IPS DF 4.7 (cell line): Measurements from ENCODE around the gene KRTAP10-2.

Experiments
- DNase-seq: peaks from one replicate; pipeline ENCODE4 v3.0.0-alpha.2; 2013; ENCODE audit warnings: low spot score; ENCODE audit errors: extremely low read depth

KRTAP10-2 gene

GRCh38 chr21:44540741-44541288, 10.5 kb downstream of the KRTAP10-2 start:
- DNase-seq: no peak

- DNase-seq: no peak
These were observed 11.2 kb downstream of the KRTAP10-2 start, which contains the start of gene KRTAP10-1 for GRCh38 chr21:44539991-44540666. KRTAP10-1 (minus strand) TSS chr21:44540195; CDS start chr21:44540150, 45 bp downstream.

GRCh38 chr21:44539046-44539445, 12.3 kb downstream of the KRTAP10-2 start:
- no peak for DNase-seq

- DNase-seq: no peak
These were observed 13.1 kb downstream of the KRTAP10-2 start for GRCh38 chr21:44537930-44538911.

- DNase-seq: no peak
These were observed 15.3 kb downstream of the KRTAP10-2 start for GRCh38 chr21:44535963-44536362.

GRCh38 chr21:44534688-44535087, 16.6 kb downstream of the KRTAP10-2 start:
- DNase-seq: no peak

GRCh38 chr21:44533891-44534627, 17.2 kb downstream of the KRTAP10-2 start:
- DNase-seq: no peak

- DNase-seq: no peak
These were observed 18.0 kb downstream of the KRTAP10-2 start for GRCh38 chr21:44533121-44533890.

GRCh38 chr21:44532712-44533111, 18.6 kb downstream of the KRTAP10-2 start:
- DNase-seq: no peak

GRCh38 chr21:44531606-44532564, 19.4 kb downstream of the KRTAP10-2 start:
- DNase-seq: no peak

- DNase-seq: no peak
These were observed 20.3 kb downstream of the KRTAP10-2 start for GRCh38 chr21:44530903-44531605.

- no peak for DNase-seq
These were observed 20.9 kb downstream of the KRTAP10-2 start for GRCh38 chr21:44530221-44530902.

- DNase-seq: no peak
These were observed 21.7 kb downstream of the KRTAP10-2 start for GRCh38 chr21:44529503-44530125.

GRCh38 chr21:44529011-44529421, 22.3 kb downstream of the KRTAP10-2 start:
- no peak for DNase-seq

GRCh38 chr21:44528634-44528995, 22.7 kb downstream of the KRTAP10-2 start:
- DNase-seq: no peak

GRCh38 chr21:44527983-44528633, 23.2 kb downstream of the KRTAP10-2 start:
- DNase-seq: no peak
